Body of pancreas (tissue), 4 donors: Measurements from ENCODE around the gene SHLD1. TPM values are rescaled to one million over a fixed set of nuclear protein-coding genes. Genes with fewer than 3 reads are reported as not detected.
A peak's percentile ranks its signal among the peaks of the same experiment; 100 is the strongest.

Experiments used
- ATAC-seq: fragments of 150-250 bp; one replicate; pipeline ENCODE4 v1.9.1; 2016
- DNase-seq, 4 donors: peaks; one replicate each; pipeline ENCODE4 v3.0.0-alpha.2; 2019
- H3K27ac ChIP-seq, 4 donors: fragments of 200-600 bp; sonication (generic); 1 replicate in 3 of 4; 2 replicates in 1 of 4; pipeline versions ENCODE4 v1.5.1 to v1.6.1; 2016 to 2019; ENCODE audit warnings: mild to moderate bottlenecking in 1 of 4, mixed read lengths in 1 of 4, moderate library complexity in 1 of 4
- H3K27me3 ChIP-seq, 2 donors: fragments of 200-600 bp; sonication (generic); one replicate each; pipeline ENCODE4 v1.6.0; 2016; ENCODE audit warnings: mild to moderate bottlenecking in 1 of 2
- H3K36me3 ChIP-seq, 2 donors: fragments of 200-600 bp; sonication (generic); replicated peaks in 1 of 2; 2 replicates each; pipeline ENCODE4 v1.5.1; 2016; ENCODE audit warnings: low read depth in 2 of 2; ENCODE audit not compliant: insufficient read depth in 1 of 2
- H3K4me1 ChIP-seq: fragments of 200-600 bp; sonication (generic); one replicate; pipeline ENCODE4 v1.6.0; 2016
- H3K4me3 ChIP-seq, 2 donors: fragments of 200-600 bp; sonication (generic); 1 replicate in 1 of 2; 2 replicates in 1 of 2; pipeline ENCODE4 v1.5.1; 2016 to 2019
- H3K9me3 ChIP-seq, 3 donors: fragments of 200-600 bp; sonication (generic); 1 replicate in 2 of 3; 2 replicates in 1 of 3; pipeline ENCODE4 v1.5.1; 2016
- CTCF ChIP-seq, 7 experiments: fragments of 450-650 bp in 4 of 7; fragments of 200-600 bp in 3 of 7; sonication (generic) in 3 of 7; IDR thresholded peaks; one replicate each; pipeline ENCODE4 v1.5.1; 2016 to 2019; ENCODE audit warnings: antibody characterized with exemption in 7 of 7
- POLR2A ChIP-seq, 3 donors: fragments of 450-650 bp; IDR thresholded peaks; one replicate each; pipeline ENCODE4 v1.6.1; 2016; ENCODE audit warnings: antibody characterized with exemption in 3 of 3, mild to moderate bottlenecking in 2 of 3
- WGBS, 2 donors: methylation state at CpG; one replicate each; pipeline ENCODE4 v1.1.5; 2017; 5-methylcytosine and 5-hydroxymethylcytosine counted together
- intact Hi-C: fragments of 100-400 bp; cut with DNase I; formaldehyde crosslinking; loops from one replicate; pipeline ENCODE4 v1.15.1; 2023
- total RNA-seq, 2 donors: library from RNA; depleted of rRNA; stranded (reverse); fragments of >200 nt; gene quantifications; one replicate each; pipeline ENCODE4 v1.1.0, GENCODE V29; 2016

SHLD1 gene
- total RNA-seq, 2 donors from 2014 or later, result 1.8 TPM; not detected in 1

DNA sequence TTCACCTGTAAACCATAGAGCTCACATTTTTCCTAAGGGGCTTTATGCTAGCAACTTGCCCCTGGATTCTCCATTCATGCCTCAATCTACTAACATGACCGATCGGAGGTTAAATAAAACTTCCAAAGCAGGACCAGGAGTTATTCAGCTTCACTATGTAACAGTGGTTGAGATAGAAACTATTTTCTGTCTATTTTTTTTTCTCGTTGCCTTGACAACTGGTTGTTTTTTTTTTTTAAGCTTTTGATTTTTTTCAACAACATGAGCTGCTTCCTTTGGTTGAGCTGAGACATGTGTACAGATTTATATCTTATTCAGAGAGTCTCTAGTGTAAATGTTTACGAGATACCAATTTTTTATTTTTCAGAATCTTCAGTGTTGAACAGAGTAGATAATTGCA, 85.7 kb downstream of the SHLD1 start:
- Histone ChIP-seq H3K27me3 (no peaks in the 10 kb centered on the region), H3K27ac (peak overlapping the region in 3 of 4 donors; percentile 27 to 70 (median 65)), H3K4me1 (peaks cover 19% of the 10 kb centered on the region), H3K4me3 (no peak overlapping the region), H3K36me3 (no peaks in the 10 kb centered on the region), H3K9me3 (no peaks in the 10 kb centered on the region)
- TF ChIP-seq POLR2A (IDR thresholded peaks at IDR 0.05) (no peak), CTCF (IDR thresholded peaks at IDR 0.05) (no peak)
- ATAC-seq (peak; percentile 49), DNase-seq (no peak)
- intact Hi-C loops, result no loop called here
- WGBS, 2 donors, result 42 to 62% methylated on average over 4 of the region's 4 CpGs

- TF ChIP-seq CTCF (IDR thresholded peaks at IDR 0.05) (no peak), POLR2A (IDR thresholded peaks at IDR 0.05) (no peak)
- H3K36me3 ChIP-seq, result no peaks in the 10 kb centered on the region
- peaks cover 19% of the 10 kb centered on the region for H3K4me1 ChIP-seq
- no peak overlapping the region for H3K4me3 ChIP-seq
- H3K9me3 ChIP-seq, result no peaks in the 10 kb centered on the region
- no peak for ATAC-seq
- peak overlapping the region in 2 of 4 donors; percentile 8 to 39 for H3K27ac ChIP-seq
- 89 to 90% methylated on average over 4 of the region's 4 CpGs for WGBS, 2 donors
- no peak for DNase-seq
- intact Hi-C loops, result no loop called here
- no peaks in the 10 kb centered on the region for H3K27me3 ChIP-seq
Measured at GRCh38 chr20:5836569-5836968, 86.4 kb downstream of the SHLD1 start.

DNA sequence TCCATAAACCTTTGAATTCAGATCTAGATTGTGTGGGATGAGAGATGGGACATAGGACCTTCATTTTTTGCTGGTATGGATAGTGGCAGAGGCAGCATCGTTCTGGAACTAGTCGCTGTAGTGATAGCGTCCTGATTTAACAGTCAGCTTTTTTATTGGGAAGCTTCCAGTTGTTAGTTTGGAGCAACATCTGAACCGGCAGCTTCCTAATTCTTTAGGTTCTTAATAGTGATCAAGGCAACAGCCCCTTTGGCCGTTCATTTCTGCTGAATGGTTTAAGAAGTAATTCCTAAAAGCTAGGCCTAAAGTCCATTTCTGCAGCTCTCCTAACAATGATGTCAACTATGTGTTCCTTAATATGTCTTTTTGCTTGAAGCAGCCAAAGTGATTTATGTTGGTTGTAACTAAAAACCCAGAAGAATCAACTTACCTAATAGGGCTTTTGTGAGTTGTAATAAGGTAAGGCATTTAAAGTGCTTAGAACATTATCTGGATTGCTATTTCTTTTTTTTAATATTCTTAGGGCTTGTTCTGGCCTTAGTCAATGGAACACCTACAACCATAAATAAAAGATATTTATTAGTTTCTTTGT, 90.3 kb downstream of the SHLD1 start:
- intact Hi-C loops, result no loop called here
- Histone ChIP-seq H3K27ac (no peak overlapping the region), H3K9me3 (no peaks in the 10 kb centered on the region), H3K4me1 (peaks cover 16% of the 10 kb centered on the region), H3K4me3 (no peak overlapping the region), H3K27me3 (no peaks in the 10 kb centered on the region), H3K36me3 (no peaks in the 10 kb centered on the region)
- no peak for DNase-seq
- TF ChIP-seq POLR2A (IDR thresholded peaks at IDR 0.05), result no peak
- TF ChIP-seq CTCF (IDR thresholded peaks at IDR 0.05), result no peak
- no peak for ATAC-seq
- 90 to 93% methylated on average over 5 of the region's 5 CpGs for WGBS, 2 donors

- WGBS, 2 donors, result 68 to 83% methylated on average over 1 of the region's 1 CpG
- Histone ChIP-seq H3K9me3 (no peaks in the 10 kb centered on the region), H3K27me3 (no peaks in the 10 kb centered on the region), H3K4me1 (peaks cover 19% of the 10 kb centered on the region), H3K36me3 (no peaks in the 10 kb centered on the region), H3K27ac (no peak overlapping the region), H3K4me3 (no peak overlapping the region)
- TF ChIP-seq POLR2A (IDR thresholded peaks at IDR 0.05) (no peak), CTCF (IDR thresholded peaks at IDR 0.05) (no peak)
- intact Hi-C loops, result no loop called here
- ATAC-seq (no peak), DNase-seq (no peak)
Measured at GRCh38 chr20:5841522-5841921, 91.3 kb downstream of the SHLD1 start.

DNA sequence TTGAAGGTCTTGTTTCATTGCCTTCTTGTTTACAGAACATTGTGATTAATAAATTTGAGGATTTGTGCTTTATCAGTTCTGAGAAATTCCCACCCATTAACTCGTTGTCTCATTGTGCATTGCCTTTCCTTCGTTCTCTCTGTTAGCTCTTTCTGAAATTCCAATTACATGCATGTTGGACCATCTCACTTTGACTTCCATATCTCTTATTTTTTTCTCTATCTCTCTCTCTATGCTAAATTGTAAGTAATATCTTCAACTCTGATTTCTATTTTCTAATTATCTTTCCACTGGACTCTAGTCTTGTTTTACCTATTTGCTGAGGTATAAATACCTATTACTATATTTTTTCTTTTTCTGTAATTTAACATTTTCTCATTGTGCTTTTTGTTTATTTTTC, 92.3 kb downstream of the SHLD1 start:
- DNase-seq, result no peak
- TF ChIP-seq POLR2A (IDR thresholded peaks at IDR 0.05) (no peak), CTCF (IDR thresholded peaks at IDR 0.05) (no peak)
- no peak for ATAC-seq
- H3K4me1 ChIP-seq, result peaks cover 22% of the 10 kb centered on the region
- no peak overlapping the region for H3K27ac ChIP-seq
- H3K9me3 ChIP-seq, result no peaks in the 10 kb centered on the region
- 94 to 96% methylated on average over 2 of the region's 2 CpGs for WGBS, 2 donors
- intact Hi-C loops, result no loop called here
- no peak overlapping the region for H3K4me3 ChIP-seq
- no peaks in the 10 kb centered on the region for H3K36me3 ChIP-seq
- no peaks in the 10 kb centered on the region for H3K27me3 ChIP-seq
